ENCODE measurements around the gene ARPC5. TPM values are rescaled to one million over a fixed set of nuclear protein-coding genes. Genes with fewer than 3 reads are reported as not detected.

The ARPC5 gene
- total RNA-seq, 1 donor from 2014 or later = 26.1 TPM

- Histone ChIP-seq H3K9ac (ENCODE audit: low read depth in 1 of 3, low read length in 3 of 3) (no peak overlapping the region), H3K27ac (ENCODE audit: low read depth, low read length) (no peak overlapping the region), H3K27me3 (ENCODE audit: control insufficient read depth in 3 of 3, insufficient read depth in 3 of 3, low read length in 3 of 3) (peaks cover 0 to 6% (median 0%) of the 10 kb centered on the region in 3 donors), H3K36me3 (ENCODE audit: control insufficient read depth in 3 of 3, insufficient read depth in 3 of 3, low read length in 3 of 3) (no peaks in the 10 kb centered on the region), H3K4me1 (ENCODE audit: control insufficient read depth in 3 of 3, insufficient read depth in 3 of 3, low read length in 3 of 3) (no peaks in the 10 kb centered on the region), H3K9me3 (ENCODE audit: control insufficient read depth in 3 of 3, low read length in 3 of 3) (no peaks in the 10 kb centered on the region), H3K4me3 (ENCODE audit: low read length in 3 of 3) (no peak overlapping the region)
Measured at GRCh38 chr1:183651612-183652011, 16.0 kb upstream of the ARPC5 start.

- no peaks in the 10 kb centered on the region for H3K4me1 ChIP-seq (ENCODE audit: control insufficient read depth in 3 of 3, insufficient read depth in 3 of 3, low read length in 3 of 3)
- no peak overlapping the region for H3K4me3 ChIP-seq (ENCODE audit: low read length in 3 of 3)
- no peak overlapping the region for H3K27ac ChIP-seq (ENCODE audit: low read depth, low read length)
- no peak overlapping the region for H3K9ac ChIP-seq (ENCODE audit: low read depth in 1 of 3, low read length in 3 of 3)
- no peaks in the 10 kb centered on the region for H3K36me3 ChIP-seq (ENCODE audit: control insufficient read depth in 3 of 3, insufficient read depth in 3 of 3, low read length in 3 of 3)
- no peaks in the 10 kb centered on the region for H3K9me3 ChIP-seq (ENCODE audit: control insufficient read depth in 3 of 3, low read length in 3 of 3)
- peaks cover 0 to 6% (median 0%) of the 10 kb centered on the region in 3 donors for H3K27me3 ChIP-seq (ENCODE audit: control insufficient read depth in 3 of 3, insufficient read depth in 3 of 3, low read length in 3 of 3)
Measured at GRCh38 chr1:183648042-183648441, 12.5 kb upstream of the ARPC5 start.

- no peaks in the 10 kb centered on the region for H3K36me3 ChIP-seq (ENCODE audit: control insufficient read depth in 3 of 3, insufficient read depth in 3 of 3, low read length in 3 of 3)
- peaks cover 0 to 6% (median 0%) of the 10 kb centered on the region in 3 donors for H3K27me3 ChIP-seq (ENCODE audit: control insufficient read depth in 3 of 3, insufficient read depth in 3 of 3, low read length in 3 of 3)
- H3K27ac ChIP-seq (ENCODE audit: low read depth, low read length) = no peak overlapping the region
- no peak overlapping the region for H3K9ac ChIP-seq (ENCODE audit: low read depth in 1 of 3, low read length in 3 of 3)
- H3K9me3 ChIP-seq (ENCODE audit: control insufficient read depth in 3 of 3, low read length in 3 of 3) = no peaks in the 10 kb centered on the region
- H3K4me1 ChIP-seq (ENCODE audit: control insufficient read depth in 3 of 3, insufficient read depth in 3 of 3, low read length in 3 of 3) = no peaks in the 10 kb centered on the region
- H3K4me3 ChIP-seq (ENCODE audit: low read length in 3 of 3) = no peak overlapping the region
Measured at GRCh38 chr1:183646776-183647175, 11.2 kb upstream of the ARPC5 start.

GRCh38 chr1:183645531-183645930 lies 9.9 kb upstream of the ARPC5 start:
- no peaks in the 10 kb centered on the region for H3K9me3 ChIP-seq (ENCODE audit: control insufficient read depth in 3 of 3, low read length in 3 of 3)
- H3K9ac ChIP-seq (ENCODE audit: low read depth in 1 of 3, low read length in 3 of 3) = no peak overlapping the region
- H3K4me1 ChIP-seq (ENCODE audit: control insufficient read depth in 3 of 3, insufficient read depth in 3 of 3, low read length in 3 of 3) = no peaks in the 10 kb centered on the region
- no peak overlapping the region for H3K27ac ChIP-seq (ENCODE audit: low read depth, low read length)
- no peaks in the 10 kb centered on the region for H3K36me3 ChIP-seq (ENCODE audit: control insufficient read depth in 3 of 3, insufficient read depth in 3 of 3, low read length in 3 of 3)
- peaks cover 0 to 6% (median 0%) of the 10 kb centered on the region in 3 donors for H3K27me3 ChIP-seq (ENCODE audit: control insufficient read depth in 3 of 3, insufficient read depth in 3 of 3, low read length in 3 of 3)
- no peak overlapping the region for H3K4me3 ChIP-seq (ENCODE audit: low read length in 3 of 3)

- H3K9me3 ChIP-seq (ENCODE audit: control insufficient read depth in 3 of 3, low read length in 3 of 3) = no peaks in the 10 kb centered on the region
- no peak overlapping the region for H3K9ac ChIP-seq (ENCODE audit: low read depth in 1 of 3, low read length in 3 of 3)
- H3K4me3 ChIP-seq (ENCODE audit: low read length in 3 of 3) = no peak overlapping the region
- H3K36me3 ChIP-seq (ENCODE audit: control insufficient read depth in 3 of 3, insufficient read depth in 3 of 3, low read length in 3 of 3) = no peaks in the 10 kb centered on the region
- H3K27ac ChIP-seq (ENCODE audit: low read depth, low read length) = no peak overlapping the region
- no peaks in the 10 kb centered on the region for H3K27me3 ChIP-seq (ENCODE audit: control insufficient read depth in 3 of 3, insufficient read depth in 3 of 3, low read length in 3 of 3)
- no peaks in the 10 kb centered on the region for H3K4me1 ChIP-seq (ENCODE audit: control insufficient read depth in 3 of 3, insufficient read depth in 3 of 3, low read length in 3 of 3)
Measured at GRCh38 chr1:183642166-183642565, 6.6 kb upstream of the ARPC5 start.

GRCh38 chr1:183640193-183640592 lies 4.6 kb upstream of the ARPC5 start:
- H3K9me3 ChIP-seq (ENCODE audit: control insufficient read depth in 3 of 3, low read length in 3 of 3) = no peaks in the 10 kb centered on the region
- H3K4me3 ChIP-seq (ENCODE audit: low read length in 3 of 3) = no peak overlapping the region
- peaks cover 5 to 9% (median 6%) of the 10 kb centered on the region in 3 donors for H3K4me1 ChIP-seq (ENCODE audit: control insufficient read depth in 3 of 3, insufficient read depth in 3 of 3, low read length in 3 of 3)
- H3K27me3 ChIP-seq (ENCODE audit: control insufficient read depth in 3 of 3, insufficient read depth in 3 of 3, low read length in 3 of 3) = no peaks in the 10 kb centered on the region
- no peak overlapping the region for H3K9ac ChIP-seq (ENCODE audit: low read depth in 1 of 3, low read length in 3 of 3)
- H3K27ac ChIP-seq (ENCODE audit: low read depth, low read length) = no peak overlapping the region
- no peaks in the 10 kb centered on the region for H3K36me3 ChIP-seq (ENCODE audit: control insufficient read depth in 3 of 3, insufficient read depth in 3 of 3, low read length in 3 of 3)

GRCh38 chr1:183638649-183639387 lies 3.2 kb upstream of the ARPC5 start:
- no peak overlapping the region for H3K27ac ChIP-seq (ENCODE audit: low read depth, low read length)

GRCh38 chr1:183636783-183637182 lies 1.2 kb upstream of the ARPC5 start:
- Histone ChIP-seq H3K36me3 (ENCODE audit: control insufficient read depth in 3 of 3, insufficient read depth in 3 of 3, low read length in 3 of 3) (no peaks in the 10 kb centered on the region), H3K9me3 (ENCODE audit: control insufficient read depth in 3 of 3, low read length in 3 of 3) (no peaks in the 10 kb centered on the region), H3K27ac (ENCODE audit: low read depth, low read length) (no peak overlapping the region), H3K27me3 (ENCODE audit: control insufficient read depth in 3 of 3, insufficient read depth in 3 of 3, low read length in 3 of 3) (no peaks in the 10 kb centered on the region), H3K4me1 (ENCODE audit: control insufficient read depth in 3 of 3, insufficient read depth in 3 of 3, low read length in 3 of 3) (peaks cover 6 to 20% (median 16%) of the 10 kb centered on the region in 3 donors), H3K9ac (ENCODE audit: low read depth in 1 of 3, low read length in 3 of 3) (no peak overlapping the region), H3K4me3 (ENCODE audit: low read length in 3 of 3) (no peak overlapping the region)

More at GRCh38 chr1:183638649-183639387, 3.2 kb upstream of the ARPC5 start:
- H3K27me3 ChIP-seq (ENCODE audit: control insufficient read depth in 3 of 3, insufficient read depth in 3 of 3, low read length in 3 of 3) = no peaks in the 10 kb centered on the region
- no peaks in the 10 kb centered on the region for H3K36me3 ChIP-seq (ENCODE audit: control insufficient read depth in 3 of 3, insufficient read depth in 3 of 3, low read length in 3 of 3)
- no peak overlapping the region for H3K9ac ChIP-seq (ENCODE audit: low read depth in 1 of 3, low read length in 3 of 3)
- peaks cover 6 to 14% (median 11%) of the 10 kb centered on the region in 3 donors for H3K4me1 ChIP-seq (ENCODE audit: control insufficient read depth in 3 of 3, insufficient read depth in 3 of 3, low read length in 3 of 3)
- H3K9me3 ChIP-seq (ENCODE audit: control insufficient read depth in 3 of 3, low read length in 3 of 3) = no peaks in the 10 kb centered on the region
- H3K4me3 ChIP-seq (ENCODE audit: low read length in 3 of 3) = no peak overlapping the region

GRCh38 chr1:183636334-183636682 lies 725 bp upstream of the ARPC5 start:
- no peaks in the 10 kb centered on the region for H3K36me3 ChIP-seq (ENCODE audit: control insufficient read depth in 3 of 3, insufficient read depth in 3 of 3, low read length in 3 of 3)
- peak overlapping the region; percentile 87 to 91 (median 90) for H3K4me3 ChIP-seq (ENCODE audit: low read length in 3 of 3)
- H3K4me1 ChIP-seq (ENCODE audit: control insufficient read depth in 3 of 3, insufficient read depth in 3 of 3, low read length in 3 of 3) = peaks cover 6 to 20% (median 16%) of the 10 kb centered on the region in 3 donors
- H3K9me3 ChIP-seq (ENCODE audit: control insufficient read depth in 3 of 3, low read length in 3 of 3) = no peaks in the 10 kb centered on the region
- peak overlapping the region in 2 of 3 donors; percentile 24 to 71 for H3K9ac ChIP-seq (ENCODE audit: low read depth in 1 of 3, low read length in 3 of 3)
- no peaks in the 10 kb centered on the region for H3K27me3 ChIP-seq (ENCODE audit: control insufficient read depth in 3 of 3, insufficient read depth in 3 of 3, low read length in 3 of 3)
- H3K27ac ChIP-seq (ENCODE audit: low read depth, low read length) = no peak overlapping the region

GRCh38 chr1:183635099-183635605 lies 431 bp downstream of the ARPC5 start:
- peak overlapping the region; percentile 75 for H3K27ac ChIP-seq (ENCODE audit: low read depth, low read length)
- H3K4me3 ChIP-seq (ENCODE audit: low read length in 3 of 3) = peak overlapping the region; percentile 87 to 91 (median 90)
- no peaks in the 10 kb centered on the region for H3K9me3 ChIP-seq (ENCODE audit: control insufficient read depth in 3 of 3, low read length in 3 of 3)
- peaks cover 0 to 8% (median 3%) of the 10 kb centered on the region in 3 donors for H3K36me3 ChIP-seq (ENCODE audit: control insufficient read depth in 3 of 3, insufficient read depth in 3 of 3, low read length in 3 of 3)
- H3K27me3 ChIP-seq (ENCODE audit: control insufficient read depth in 3 of 3, insufficient read depth in 3 of 3, low read length in 3 of 3) = no peaks in the 10 kb centered on the region
- peaks cover 6 to 24% (median 19%) of the 10 kb centered on the region in 3 donors for H3K4me1 ChIP-seq (ENCODE audit: control insufficient read depth in 3 of 3, insufficient read depth in 3 of 3, low read length in 3 of 3)
- peak overlapping the region; percentile 77 to 82 (median 82) for H3K9ac ChIP-seq (ENCODE audit: low read depth in 1 of 3, low read length in 3 of 3)
